ENCODE data around the gene ASGR2. TPM values are rescaled to one million over a fixed set of nuclear protein-coding genes. Genes with fewer than 3 reads are reported as not detected.

The ASGR2 gene
- total RNA-seq, 4 donors from 2014 or later = 0.66 to 1.4 (median 1.3) TPM; not detected in 1

Small RNA genes within 50 kb of the gene (small RNA-seq; reads per million reads assigned to genes)
- gene AC120057.1 = not detected

Other genes with a start within 250 kb of the ASGR2 start
- not detected for gene ALOX12, start 118.8 kb downstream of the ASGR2 start, total RNA-seq
- 100 to 1,000 TPM in 3 of 4 donors, 10 to 100 TPM in 1; 69.1 to 158 (median 130) TPM for gene RNASEK, start 102.2 kb downstream of the ASGR2 start, total RNA-seq
- gene BCL6B, start 91.8 kb downstream of the ASGR2 start, total RNA-seq = 10 to 100 TPM in 1 of 4 donors, 1 to 10 TPM in 3; 1.5 to 12.1 (median 4.1) TPM
- 1 to 10 TPM in 3 of 4 donors, not detected in 1; 1.7 to 1.9 (median 1.8) TPM for gene SLC16A13, start 78.8 kb downstream of the ASGR2 start, total RNA-seq
- 1 to 10 TPM in 1 of 4 donors, not detected in 3; 2.1 TPM for gene SLC16A11, start 70.7 kb downstream of the ASGR2 start, total RNA-seq
- gene CLEC10A, start 34.6 kb downstream of the ASGR2 start, total RNA-seq = 10 to 100 TPM in 3 of 4 donors, 1 to 10 TPM in 1; 8.1 to 20.9 (median 16.2) TPM
- 1 to 10 TPM; 2.4 to 5.9 (median 3.8) TPM for gene ASGR1, start 64.5 kb upstream of the ASGR2 start, total RNA-seq
- 10 to 100 TPM in 1 of 4 donors, 1 to 10 TPM in 3; 3.3 to 17.0 (median 6.9) TPM for gene DLG4, start 105.0 kb upstream of the ASGR2 start, total RNA-seq
- gene ACADVL, start 105.1 kb upstream of the ASGR2 start, total RNA-seq = 1,000 to 10,000 TPM in 1 of 4 donors, 100 to 1,000 TPM in 3; 533 to 1,103 (median 672) TPM
- 10 to 100 TPM; 23.5 to 36.5 (median 27.1) TPM for gene DVL2, start 119.7 kb upstream of the ASGR2 start, total RNA-seq
- gene PHF23, start 124.6 kb upstream of the ASGR2 start, total RNA-seq = 10 to 100 TPM; 14.5 to 27.6 (median 19.3) TPM
- 100 to 1,000 TPM; 350 to 658 (median 462) TPM for gene GABARAP, start 127.6 kb upstream of the ASGR2 start, total RNA-seq
- gene CTDNEP1, start 136.9 kb upstream of the ASGR2 start, total RNA-seq = 10 to 100 TPM; 71.8 to 86.4 (median 81.1) TPM
- 10 to 100 TPM; 20.7 to 43.4 (median 25.3) TPM for gene ELP5, start 137.4 kb upstream of the ASGR2 start, total RNA-seq
- 10 to 100 TPM in 2 of 4 donors, 1 to 10 TPM in 2; 3.7 to 26.9 (median 13.2) TPM for gene CLDN7, start 147.7 kb upstream of the ASGR2 start, total RNA-seq
- 10 to 100 TPM in 2 of 4 donors, 1 to 10 TPM in 2; 5.6 to 91.4 (median 13.8) TPM for gene SLC2A4, start 166.9 kb upstream of the ASGR2 start, total RNA-seq
- gene YBX2, start 179.8 kb upstream of the ASGR2 start, total RNA-seq = 10 to 100 TPM in 1 of 4 donors, 1 to 10 TPM in 1, under 1 TPM in 2; 0.82 to 14.1 (median 2.0) TPM
- 100 to 1,000 TPM; 144 to 174 (median 153) TPM for gene EIF5A, start 192.8 kb upstream of the ASGR2 start, total RNA-seq
- gene GPS2, start 200.5 kb upstream of the ASGR2 start, total RNA-seq = 10 to 100 TPM; 52.7 to 89.2 (median 75.6) TPM
- 10 to 100 TPM in 3 of 4 donors, 1 to 10 TPM in 1; 4.9 to 22.6 (median 11.2) TPM for gene NEURL4, start 214.5 kb upstream of the ASGR2 start, total RNA-seq
- 1 to 10 TPM; 1.8 to 8.4 (median 4.0) TPM for gene ACAP1, start 221.7 kb upstream of the ASGR2 start, total RNA-seq
- 10 to 100 TPM in 1 of 4 donors, 1 to 10 TPM in 3; 4.9 to 13.8 (median 7.2) TPM for gene KCTD11, start 237.3 kb upstream of the ASGR2 start, total RNA-seq
- not detected for gene TMEM95, start 240.3 kb upstream of the ASGR2 start, total RNA-seq